Skin epidermis (tissue), 12 donors: ENCODE measurements around the gene ARF5.

Source experiments
- H3K27ac ChIP-seq, 21 experiments: fragments of 200-600 bp; sonication (generic) in 11 of 21; one replicate each; pipeline ENCODE4 v1.5.0; 2020; ENCODE audit warnings: mild to moderate bottlenecking in 3 of 21, inconsistent platforms in 2 of 21, moderate library complexity in 2 of 21
- H3K4me3 ChIP-seq, 7 experiments: fragments of 200-600 bp; sonication (generic) in 2 of 7; one replicate each; pipeline ENCODE4 v1.5.0; 2020; ENCODE audit warnings: inconsistent platforms in 2 of 7, mild to moderate bottlenecking in 2 of 7, moderate library complexity in 1 of 7

ARF5 gene

GRCh38 chr7:127628445-127628844 is 40.2 kb downstream of the ARF5 start:
- H3K4me3 ChIP-seq = no peak overlapping the region
- no peak overlapping the region for H3K27ac ChIP-seq

- H3K27ac ChIP-seq = no peak overlapping the region
- no peak overlapping the region for H3K4me3 ChIP-seq
These were observed 41.1 kb downstream of the ARF5 start for GRCh38 chr7:127629268-127629854.

GRCh38 chr7:127632276-127632910 is 44.2 kb downstream of the ARF5 start:
- Histone ChIP-seq H3K27ac (no peak overlapping the region), H3K4me3 (no peak overlapping the region)

GRCh38 chr7:127635659-127636285 is 47.6 kb downstream of the ARF5 start:
- H3K4me3 ChIP-seq = no peak overlapping the region
- no peak overlapping the region for H3K27ac ChIP-seq

- Histone ChIP-seq H3K27ac (no peak overlapping the region), H3K4me3 (no peak overlapping the region)
These were observed 50.0 kb downstream of the ARF5 start for GRCh38 chr7:127638197-127638596.
